GM12874 (cell line): ENCODE results near the gene GTF3C5.

Experiments used
- CTCF ChIP-seq: IDR thresholded peaks from 2 replicates; pipeline ENCODE4 v1.5.1; 2011; ENCODE audit warnings: low read depth, mild to moderate bottlenecking, control low read depth, low read length, moderate library complexity; ENCODE audit not compliant: insufficient read depth

The GTF3C5 gene

GRCh38 chr9:133073086-133074014 lies 42.6 kb downstream of the GTF3C5 start:
- no peak for TF ChIP-seq CTCF

- no peak for TF ChIP-seq CTCF
Observed at GRCh38 chr9:133074111-133074651, 43.4 kb downstream of the GTF3C5 start.

GRCh38 chr9:133075925-133076630 lies 45.3 kb downstream of the GTF3C5 start:
- no peak for TF ChIP-seq CTCF

DNA sequence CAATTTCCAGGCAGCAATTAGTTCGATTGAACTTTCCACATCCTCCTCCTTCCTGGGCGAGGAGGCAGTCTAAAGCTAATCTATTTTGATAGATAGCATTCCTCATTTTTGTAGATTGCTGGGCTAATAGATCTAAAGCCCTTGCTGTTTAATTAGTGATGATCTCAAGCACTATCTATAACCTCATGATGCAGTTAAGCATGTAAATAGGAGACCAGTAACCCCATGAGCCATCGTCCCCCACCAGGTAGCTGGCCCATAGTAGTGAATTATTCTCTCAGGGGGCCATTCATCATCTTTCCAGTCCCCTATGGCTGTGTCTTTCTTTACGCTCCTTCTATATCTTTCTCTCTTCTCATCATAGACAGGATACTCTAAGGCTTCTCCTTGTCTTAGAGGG lies 45.9 kb downstream of the GTF3C5 start:
- TF ChIP-seq CTCF = no peak

DNA sequence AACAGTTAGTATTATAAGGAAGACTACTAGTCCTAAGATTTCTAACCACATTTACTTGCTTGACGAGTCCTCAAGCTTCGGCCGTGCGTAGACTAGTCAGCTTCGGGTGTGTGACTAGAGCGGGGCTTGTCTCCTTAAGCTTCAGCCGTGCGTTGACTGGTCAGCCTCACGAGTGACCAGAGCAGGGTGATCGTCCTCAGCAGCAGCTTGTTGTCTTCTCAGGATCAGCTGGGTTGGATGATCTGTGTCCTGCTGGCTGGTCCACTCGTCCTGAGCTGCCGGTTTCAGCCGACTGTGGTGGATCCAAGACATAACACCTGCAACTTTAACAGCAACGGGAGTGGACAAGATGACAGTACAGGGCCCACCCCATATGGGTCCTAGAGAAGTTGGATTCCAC lies 47.7 kb downstream of the GTF3C5 start:
- TF ChIP-seq CTCF = no peak

DNA sequence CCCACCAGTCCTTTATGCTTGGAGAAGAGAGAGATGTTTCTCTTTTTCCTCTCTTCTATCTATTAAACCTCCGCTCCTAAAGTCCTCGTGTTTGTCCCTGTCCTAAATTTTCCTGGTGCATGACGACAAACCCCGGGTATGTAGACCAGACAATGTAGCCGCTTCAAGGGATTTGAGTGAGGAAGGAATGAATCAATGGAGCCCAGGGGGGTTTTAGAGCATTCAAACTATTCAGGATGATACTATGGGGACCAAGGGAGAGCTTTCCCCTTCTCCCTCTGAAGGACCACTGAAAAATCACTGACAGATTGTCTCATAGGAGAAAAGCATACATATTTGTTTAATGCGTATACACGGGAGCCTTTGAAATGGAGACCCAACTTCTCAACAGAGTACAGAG lies 49.4 kb downstream of the GTF3C5 start:
- no peak for TF ChIP-seq CTCF
